ENCODE measurements around the gene ATP8A1. TPM values are rescaled to one million over a fixed set of nuclear protein-coding genes. Genes with fewer than 3 reads are reported as not detected.

The ATP8A1 gene
- total and polyA plus RNA-seq, 2 of the 8 experiments (the other 6 are each of a cell fraction or from before 2014, with no cell fraction given): 3.7 to 14.9 TPM

GRCh38 chr4:42638321-42638720, 18.6 kb downstream of the ATP8A1 start:
- H3K4ac ChIP-seq (replicated peaks; ENCODE audit: insufficient read length, low read depth, low read length): no peak overlapping the region
- H3K4me2 ChIP-seq (ENCODE audit: insufficient read depth in 1 of 2, low read depth in 2 of 2, low read length in 2 of 2): no peak overlapping the region
- no peak for FAIRE-seq
- H2BK15ac ChIP-seq (ENCODE audit: low read length): no peak overlapping the region
- H2AK5ac ChIP-seq (ENCODE audit: low read depth, low read length): no peak overlapping the region
- peaks cover 0 to 2% (median 0%) of the 10 kb centered on the region in 4 experiments; a peak in 1 of 7 replicates for H3K4me1 ChIP-seq (replicated peaks in 1 of 4; ENCODE audit: control insufficient read depth in 3 of 4, insufficient read depth in 4 of 4, low read length in 3 of 4)
- no peak overlapping the region for H3K9ac ChIP-seq (replicated peaks in 1 of 4; ENCODE audit: extremely low read depth in 1 of 4, low read depth in 3 of 4, low read length in 3 of 4)
- no peaks in the 10 kb centered on the region for H3K9me3 ChIP-seq (ENCODE audit: insufficient read depth in 2 of 2, low read depth in 1 of 2, low read length in 1 of 2)
- H3K18ac ChIP-seq (ENCODE audit: extremely low read depth, low read length): no peak overlapping the region
- H4K91ac ChIP-seq (replicated peaks; ENCODE audit: insufficient read length, low read length): no peak overlapping the region
- H3K14ac ChIP-seq (ENCODE audit: insufficient read length): no peak overlapping the region
- no peak overlapping the region for H2AFZ ChIP-seq (ENCODE audit: low read length)
- peaks cover 0 to 4% of the 10 kb centered on the region in 2 experiments; a peak in 1 of 4 replicates for H3K79me2 ChIP-seq (ENCODE audit: control insufficient read depth in 1 of 2, insufficient read depth in 2 of 2, low read length in 2 of 2)
- peaks cover 0 to 1% (median 0%) of the 10 kb centered on the region in 4 experiments; a peak in 1 of 7 replicates for H3K27me3 ChIP-seq (replicated peaks in 1 of 4; ENCODE audit: control insufficient read depth in 3 of 4, extremely low read depth in 1 of 4, insufficient read depth in 3 of 4, low read length in 3 of 4)
- H3K27ac ChIP-seq (ENCODE audit: low read depth, low read length): no peak overlapping the region
- H4K8ac ChIP-seq (ENCODE audit: extremely low read depth, insufficient read depth, low read length): no peak overlapping the region
- H4K20me1 ChIP-seq (replicated peaks in 1 of 2; ENCODE audit: control insufficient read depth in 1 of 2, insufficient read depth in 2 of 2, low read length in 2 of 2): peaks cover 0 to 2% of the 10 kb centered on the region in 2 experiments
- H2BK120ac ChIP-seq (replicated peaks; ENCODE audit: low read depth, low read length): no peak overlapping the region
- 89% methylated on average over 5 of the region's 5 CpGs; no CpG with 5 or more reads in 1 of the 2 experiments for WGBS, 2 experiments (ENCODE audit: extremely low coverage in 1 of 2, insufficient coverage in 1 of 2, insufficient read length in 1 of 2, insufficient replicate concordance in 2 of 2, low coverage in 1 of 2, low lambda C conversion rate in 2 of 2, missing lambda C conversion rate in 1 of 2)
- no peak for TF ChIP-seq HDAC2 (IDR thresholded peaks at IDR 0.05; ENCODE audit: borderline replicate concordance in 1 of 2, low read depth in 2 of 2, low read length in 2 of 2)
- TF ChIP-seq ASH2L (IDR thresholded peaks at IDR 0.05; ENCODE audit: low read length): no peak
- no peak for TF ChIP-seq POLR2AphosphoS5 (IDR thresholded peaks at IDR 0.05; ENCODE audit: low read depth, low read length)
- no peak for TF ChIP-seq CTCF (IDR thresholded peaks at IDR 0.05; ENCODE audit: control extremely low read depth in 1 of 3, insufficient read depth in 1 of 3, low read depth in 1 of 3, low read length in 3 of 3)
- TF ChIP-seq EZH2 (IDR thresholded peaks at IDR 0.05; ENCODE audit: low read depth, low read length, severe bottlenecking): no peak
- TF ChIP-seq YY1 (IDR thresholded peaks at IDR 0.05; ENCODE audit: low read depth, low read length): no peak
- ChIA-PET POLR2A (ENCODE audit: partially characterized antibody) (no interaction called here), CTCF (ENCODE audit: partially characterized antibody) (no interaction called here)
- H3K23ac ChIP-seq (ENCODE audit: insufficient read length): no peak overlapping the region
- no peak overlapping the region for H4K5ac ChIP-seq (ENCODE audit: insufficient read length, low read depth, low read length)
- H3K79me1 ChIP-seq (ENCODE audit: low read depth, low read length): no peaks in the 10 kb centered on the region
- no peak overlapping the region for H3K56ac ChIP-seq (replicated peaks; ENCODE audit: insufficient read length, low read depth, low read length)
- no peaks in the 10 kb centered on the region for H3K23me2 ChIP-seq (ENCODE audit: low read depth, low read length)
- H2BK5ac ChIP-seq (ENCODE audit: low read depth, low read length): no peak overlapping the region
- H2BK20ac ChIP-seq (ENCODE audit: low read length): no peak overlapping the region
- DNase-seq (ENCODE audit: low read depth in 1 of 2, low spot score in 2 of 2): no peak
- H3K4me3 ChIP-seq (ENCODE audit: extremely low read depth in 1 of 4, insufficient read depth in 2 of 4, low read depth in 3 of 4, low read length in 4 of 4): no peak overlapping the region
- no peaks in the 10 kb centered on the region for H3K36me3 ChIP-seq (ENCODE audit: control insufficient read depth in 2 of 4, insufficient read depth in 4 of 4, low read length in 3 of 4)
- H2BK12ac ChIP-seq (ENCODE audit: low read depth, low read length): no peak overlapping the region
